Measurements from ENCODE around the gene CORT. TPM values are rescaled to one million over a fixed set of nuclear protein-coding genes. Genes with fewer than 3 reads are reported as not detected.

The CORT gene
- total RNA-seq, 2 donors from 2014 or later: not detected

DNA sequence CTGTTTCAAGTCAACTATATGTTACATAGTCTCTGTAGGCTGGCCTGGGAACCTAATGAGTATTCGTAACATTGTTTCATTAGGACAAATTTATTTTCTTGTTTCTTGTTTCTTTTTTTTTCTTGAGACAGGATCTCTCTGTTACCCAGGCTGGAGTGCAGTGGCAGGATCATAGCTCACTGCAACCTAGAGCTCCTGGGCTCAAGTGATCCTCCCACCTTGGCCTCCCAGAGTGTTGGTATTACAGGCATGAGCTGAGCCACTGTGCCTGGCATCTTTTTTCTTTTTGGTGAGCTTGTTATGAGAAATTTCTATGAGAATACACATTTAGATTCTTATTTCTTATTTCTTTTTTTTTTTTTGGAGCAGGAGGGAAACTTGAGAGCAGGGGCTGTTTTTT is 12.8 kb upstream of the CORT start:
- H3K27me3 ChIP-seq: no peaks in the 10 kb centered on the region
- no peak for ATAC-seq
- 93 to 100% methylated on average over 1 of the region's 1 CpG for WGBS, 2 donors
- intact Hi-C loops (cut with DNase I): no loop called here
- no peak for DNase-seq
- H3K4me1 ChIP-seq: peaks cover 8% of the 10 kb centered on the region
- H3K36me3 ChIP-seq (replicated peaks in 1 of 2; ENCODE audit: insufficient read depth in 1 of 2, low read depth in 2 of 2): no peaks in the 10 kb centered on the region
- H3K9me3 ChIP-seq: no peaks in the 10 kb centered on the region
- no peak overlapping the region for H3K27ac ChIP-seq
- H3K4me3 ChIP-seq: no peak overlapping the region
- TF ChIP-seq POLR2A (IDR thresholded peaks at IDR 0.05): no peak
- TF ChIP-seq, protein P1, sequence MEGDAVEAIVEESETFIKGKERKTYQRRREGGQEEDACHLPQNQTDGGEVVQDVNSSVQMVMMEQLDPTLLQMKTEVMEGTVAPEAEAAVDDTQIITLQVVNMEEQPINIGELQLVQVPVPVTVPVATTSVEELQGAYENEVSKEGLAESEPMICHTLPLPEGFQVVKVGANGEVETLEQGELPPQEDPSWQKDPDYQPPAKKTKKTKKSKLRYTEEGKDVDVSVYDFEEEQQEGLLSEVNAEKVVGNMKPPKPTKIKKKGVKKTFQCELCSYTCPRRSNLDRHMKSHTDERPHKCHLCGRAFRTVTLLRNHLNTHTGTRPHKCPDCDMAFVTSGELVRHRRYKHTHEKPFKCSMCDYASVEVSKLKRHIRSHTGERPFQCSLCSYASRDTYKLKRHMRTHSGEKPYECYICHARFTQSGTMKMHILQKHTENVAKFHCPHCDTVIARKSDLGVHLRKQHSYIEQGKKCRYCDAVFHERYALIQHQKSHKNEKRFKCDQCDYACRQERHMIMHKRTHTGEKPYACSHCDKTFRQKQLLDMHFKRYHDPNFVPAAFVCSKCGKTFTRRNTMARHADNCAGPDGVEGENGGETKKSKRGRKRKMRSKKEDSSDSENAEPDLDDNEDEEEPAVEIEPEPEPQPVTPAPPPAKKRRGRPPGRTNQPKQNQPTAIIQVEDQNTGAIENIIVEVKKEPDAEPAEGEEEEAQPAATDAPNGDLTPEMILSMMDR (IDR thresholded peaks at IDR 0.05): no peak

DNA sequence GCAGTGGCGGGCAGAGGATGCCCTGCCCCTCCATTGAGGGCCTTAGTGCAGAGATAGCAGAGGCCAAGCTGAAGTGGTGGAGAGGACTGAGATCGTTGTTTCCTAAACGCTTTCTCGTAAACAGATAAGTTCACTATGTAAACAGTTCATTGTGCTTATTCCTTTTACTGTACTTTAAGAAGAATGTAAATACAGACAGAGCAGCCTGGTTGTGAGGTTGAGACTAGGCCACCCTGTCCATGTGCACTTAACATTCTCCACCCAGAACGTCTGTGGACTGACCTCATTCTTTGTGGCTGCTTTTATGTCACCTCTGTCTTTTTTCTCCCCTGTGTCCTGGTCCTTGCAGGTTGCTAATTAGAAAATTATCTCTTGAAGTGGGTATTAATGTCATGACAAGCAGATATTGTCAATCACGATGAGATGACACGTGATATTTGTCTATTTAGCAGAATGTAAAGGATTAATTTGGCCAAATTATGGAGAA is 11.1 kb upstream of the CORT start:
- TF ChIP-seq, protein P1 (IDR thresholded peaks at IDR 0.05): no peak
- TF ChIP-seq POLR2A (IDR thresholded peaks at IDR 0.05): no peak
- ATAC-seq: no peak

DNA sequence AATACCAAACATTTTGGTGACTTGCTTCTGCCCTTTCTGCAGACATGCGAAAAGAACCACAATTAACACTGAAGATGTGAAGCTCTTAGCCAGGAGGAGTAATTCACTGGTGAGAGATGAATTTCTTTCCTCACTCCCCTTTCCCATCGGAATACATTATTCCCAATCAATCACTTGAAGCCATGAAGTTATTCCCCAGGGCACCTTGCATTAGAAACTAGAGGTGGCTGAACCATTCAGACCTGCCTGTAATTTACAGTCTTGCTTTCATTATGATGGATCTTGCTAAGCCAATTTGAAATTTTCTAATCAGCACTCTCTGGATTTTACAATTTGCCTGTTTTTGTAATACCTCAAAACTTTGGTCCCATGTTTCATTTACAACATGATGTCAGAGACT is 9.5 kb upstream of the CORT start:
- Histone ChIP-seq H3K36me3 (replicated peaks in 1 of 2; ENCODE audit: insufficient read depth in 1 of 2, low read depth in 2 of 2) (no peaks in the 10 kb centered on the region), H3K4me3 (no peak overlapping the region), H3K27me3 (no peaks in the 10 kb centered on the region), H3K9me3 (no peaks in the 10 kb centered on the region), H3K4me1 (no peaks in the 10 kb centered on the region), H3K27ac (no peak overlapping the region)
- intact Hi-C loops (cut with DNase I): no loop called here
- TF ChIP-seq POLR2A (IDR thresholded peaks at IDR 0.05): no peak
- TF ChIP-seq, protein P1 (IDR thresholded peaks at IDR 0.05): no peak
- no peak for ATAC-seq
- 94 to 98% methylated on average over 2 of the region's 2 CpGs for WGBS, 2 donors
- no peak for DNase-seq

More for the DNA sequence above, 11.1 kb upstream of the CORT start:
- Histone ChIP-seq H3K27me3 (no peaks in the 10 kb centered on the region), H3K4me3 (no peak overlapping the region), H3K9me3 (no peaks in the 10 kb centered on the region), H3K27ac (no peak overlapping the region), H3K36me3 (replicated peaks in 1 of 2; ENCODE audit: insufficient read depth in 1 of 2, low read depth in 2 of 2) (no peaks in the 10 kb centered on the region), H3K4me1 (no peaks in the 10 kb centered on the region)
- no peak for DNase-seq
- intact Hi-C loops (cut with DNase I): no loop called here
- WGBS, 2 donors: 50 to 57% methylated on average over 7 of the region's 7 CpGs

DNA sequence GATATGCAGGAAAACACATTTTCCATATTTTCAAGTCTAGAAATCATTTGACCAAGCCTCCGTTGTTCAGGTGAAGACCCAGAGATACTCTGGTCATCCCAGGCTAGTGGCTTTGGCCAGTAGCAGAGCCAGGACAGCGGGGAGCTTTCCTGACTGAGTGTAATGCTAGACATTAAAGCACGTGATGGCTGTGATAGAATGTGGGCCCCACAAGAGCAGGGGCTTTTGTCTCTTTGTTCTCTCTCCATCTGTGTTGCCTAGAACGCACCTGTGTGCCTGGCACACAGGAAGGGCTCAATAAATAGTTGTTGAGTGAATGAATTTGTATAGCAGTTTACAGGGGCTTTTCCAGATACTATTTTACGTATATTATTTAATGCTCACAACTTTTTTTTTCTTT is 9.0 kb upstream of the CORT start:
- Histone ChIP-seq H3K27me3 (no peaks in the 10 kb centered on the region), H3K9me3 (no peaks in the 10 kb centered on the region), H3K27ac (no peak overlapping the region), H3K36me3 (replicated peaks in 1 of 2; ENCODE audit: insufficient read depth in 1 of 2, low read depth in 2 of 2) (no peaks in the 10 kb centered on the region), H3K4me3 (no peak overlapping the region), H3K4me1 (no peaks in the 10 kb centered on the region)
- no peak for TF ChIP-seq POLR2A (IDR thresholded peaks at IDR 0.05)
- TF ChIP-seq, protein P1 (IDR thresholded peaks at IDR 0.05): no peak
- intact Hi-C loops (cut with DNase I): no loop called here
- WGBS, 2 donors: 84 to 94% methylated on average over 5 of the region's 5 CpGs
- ATAC-seq: no peak
- no peak for DNase-seq

DNA sequence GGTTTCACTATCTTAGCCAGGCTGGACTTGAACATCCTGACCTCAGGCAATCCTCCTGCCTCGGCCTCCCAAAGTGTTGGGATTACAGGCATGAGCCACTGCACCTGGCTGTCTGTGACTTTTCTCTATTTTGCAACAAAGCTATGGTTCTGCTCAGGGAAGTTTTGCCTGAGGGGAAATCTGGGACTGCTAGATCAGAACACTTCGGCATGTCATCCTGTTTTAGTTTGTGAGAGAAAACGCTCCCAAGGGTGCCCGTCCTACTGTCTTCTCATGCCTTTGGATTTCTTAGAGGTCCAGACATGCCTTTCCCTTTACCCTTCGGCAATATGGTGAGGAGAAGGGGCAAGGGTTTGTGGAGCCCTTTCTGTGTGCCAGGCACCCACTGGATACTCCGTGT is 5.6 kb upstream of the CORT start:
- no peaks in the 10 kb centered on the region for H3K4me1 ChIP-seq
- WGBS, 2 donors: 93 to 95% methylated on average over 5 to 6 of the region's 6 CpGs
- DNase-seq (no peak), ATAC-seq (no peak)
- no peak overlapping the region for H3K4me3 ChIP-seq
- no peaks in the 10 kb centered on the region for H3K27me3 ChIP-seq
- intact Hi-C loops (cut with DNase I): no loop called here
- no peak overlapping the region for H3K27ac ChIP-seq
- H3K36me3 ChIP-seq (replicated peaks in 1 of 2; ENCODE audit: insufficient read depth in 1 of 2, low read depth in 2 of 2): no peaks in the 10 kb centered on the region
- TF ChIP-seq, protein P1 (IDR thresholded peaks at IDR 0.05): no peak
- no peak for TF ChIP-seq POLR2A (IDR thresholded peaks at IDR 0.05)
- no peaks in the 10 kb centered on the region for H3K9me3 ChIP-seq
